ENCODE data around the gene PPP1R7.

DNA sequence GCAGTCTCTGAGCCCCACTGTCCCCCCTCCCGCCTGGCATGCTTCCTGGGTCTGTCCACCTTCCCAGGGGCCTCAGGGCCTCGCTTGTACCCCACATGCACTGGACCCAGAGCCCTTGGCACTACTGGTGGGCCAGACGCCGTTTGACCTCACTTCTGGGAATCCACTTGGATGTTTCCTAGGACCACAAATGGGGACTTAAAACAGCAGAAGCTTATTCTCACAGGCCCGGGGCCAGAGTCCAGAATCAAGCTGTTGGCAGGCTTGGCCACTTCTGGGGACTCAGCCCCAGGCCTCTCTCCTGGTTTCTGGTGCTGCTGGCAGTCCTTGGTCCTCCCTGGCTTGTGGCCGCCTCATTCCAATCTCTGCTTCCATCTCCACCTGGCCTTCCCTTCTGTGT, 57.8 kb downstream of the PPP1R7 start:
- TF ChIP-seq CTCF (IDR thresholded peaks at IDR 0.05; ENCODE audit: low read depth, low read length) (no peak), POLR2A (IDR thresholded peaks at IDR 0.05; ENCODE audit: extremely low read depth, insufficient read length) (no peak), MYC (IDR thresholded peaks at IDR 0.05; ENCODE audit: low read depth, low read length) (no peak), MAX (IDR thresholded peaks at IDR 0.05; ENCODE audit: low read depth, low read length) (no peak)

Measured in NB4 (cell line).